Superior temporal gyrus (tissue), 1 donor: Measurements from ENCODE around the gene SNX20.

Experiments used
- DNase-seq: peaks from one replicate; pipeline ENCODE4 v3.0.0-alpha.2; 2016; ENCODE audit errors: extremely low spot score

The SNX20 gene

GRCh38 chr16:50681021-50681885, at the start of gene SNX20:
Gene SNX20, minus strand, starts transcription at chr16:50681312. Its CDS starts 3,786 bp downstream, at chr16:50677526.
- no peak for DNase-seq

- DNase-seq = no peak
Measured at GRCh38 chr16:50724306-50724705, 43.2 kb upstream of the SNX20 start.

GRCh38 chr16:50722960-50723359, 41.8 kb upstream of the SNX20 start:
- no peak for DNase-seq

GRCh38 chr16:50722405-50722737, 41.3 kb upstream of the SNX20 start:
- no peak for DNase-seq

- no peak for DNase-seq
Measured at GRCh38 chr16:50721549-50722404, 40.7 kb upstream of the SNX20 start.

GRCh38 chr16:50719401-50720337, 38.6 kb upstream of the SNX20 start:
- DNase-seq = no peak

GRCh38 chr16:50718761-50719400, 37.8 kb upstream of the SNX20 start:
- DNase-seq = no peak

- DNase-seq = no peak
Measured at GRCh38 chr16:50718061-50718760, 37.1 kb upstream of the SNX20 start.

GRCh38 chr16:50717494-50717893, 36.4 kb upstream of the SNX20 start:
- DNase-seq = no peak

GRCh38 chr16:50717091-50717490, 36.0 kb upstream of the SNX20 start:
- DNase-seq = no peak

- no peak for DNase-seq
Measured at GRCh38 chr16:50712956-50713355, 31.8 kb upstream of the SNX20 start.

GRCh38 chr16:50712560-50712898, 31.4 kb upstream of the SNX20 start:
- DNase-seq = no peak

- DNase-seq = peak; percentile 64
Measured at GRCh38 chr16:50711862-50712559, 30.9 kb upstream of the SNX20 start.

GRCh38 chr16:50711040-50711439, 29.9 kb upstream of the SNX20 start:
- no peak for DNase-seq

- DNase-seq = no peak
Measured at GRCh38 chr16:50709980-50710379, 28.9 kb upstream of the SNX20 start.

- no peak for DNase-seq
Measured at GRCh38 chr16:50709061-50709684, 28.1 kb upstream of the SNX20 start.

GRCh38 chr16:50708373-50709060, 27.4 kb upstream of the SNX20 start:
- no peak for DNase-seq

GRCh38 chr16:50706250-50706649, 25.1 kb upstream of the SNX20 start:
- no peak for DNase-seq
